Muscle layer of colon (tissue), 2 donors: Measurements from ENCODE around the gene SIM1.

Source experiments
- H3K27ac ChIP-seq: one replicate; pipeline ENCODE4 v1.7.0; 2013; ENCODE audit warnings: low read depth, mild to moderate bottlenecking, low read length, moderate library complexity
- H3K27me3 ChIP-seq, 2 donors: one replicate each; pipeline ENCODE4 v1.7.0; 2013; ENCODE audit warnings: low read length in 2 of 2, mild to moderate bottlenecking in 2 of 2; ENCODE audit not compliant: insufficient read depth in 2 of 2, control insufficient read depth in 1 of 2
- H3K36me3 ChIP-seq: one replicate; pipeline ENCODE4 v1.7.0; 2013; ENCODE audit warnings: mild to moderate bottlenecking, low read length; ENCODE audit not compliant: insufficient read depth
- H3K4me1 ChIP-seq: one replicate; pipeline ENCODE4 v1.7.0; 2013; ENCODE audit warnings: mild to moderate bottlenecking, low read length; ENCODE audit not compliant: insufficient read depth
- H3K4me3 ChIP-seq, 2 donors: one replicate each; pipeline ENCODE4 v1.7.0; 2013; ENCODE audit warnings: low read length in 2 of 2, low read depth in 1 of 2, mild to moderate bottlenecking in 1 of 2, moderate library complexity in 1 of 2
- H3K9ac ChIP-seq: one replicate; pipeline ENCODE4 v1.7.0; 2013; ENCODE audit warnings: low read length
- H3K9me3 ChIP-seq: one replicate; pipeline ENCODE4 v1.7.0; 2013; ENCODE audit warnings: mild to moderate bottlenecking, low read length
- donor health status: abdominal sarcoma.
- donor health status: Adenocarcinoma of cecum.

SIM1 gene

DNA sequence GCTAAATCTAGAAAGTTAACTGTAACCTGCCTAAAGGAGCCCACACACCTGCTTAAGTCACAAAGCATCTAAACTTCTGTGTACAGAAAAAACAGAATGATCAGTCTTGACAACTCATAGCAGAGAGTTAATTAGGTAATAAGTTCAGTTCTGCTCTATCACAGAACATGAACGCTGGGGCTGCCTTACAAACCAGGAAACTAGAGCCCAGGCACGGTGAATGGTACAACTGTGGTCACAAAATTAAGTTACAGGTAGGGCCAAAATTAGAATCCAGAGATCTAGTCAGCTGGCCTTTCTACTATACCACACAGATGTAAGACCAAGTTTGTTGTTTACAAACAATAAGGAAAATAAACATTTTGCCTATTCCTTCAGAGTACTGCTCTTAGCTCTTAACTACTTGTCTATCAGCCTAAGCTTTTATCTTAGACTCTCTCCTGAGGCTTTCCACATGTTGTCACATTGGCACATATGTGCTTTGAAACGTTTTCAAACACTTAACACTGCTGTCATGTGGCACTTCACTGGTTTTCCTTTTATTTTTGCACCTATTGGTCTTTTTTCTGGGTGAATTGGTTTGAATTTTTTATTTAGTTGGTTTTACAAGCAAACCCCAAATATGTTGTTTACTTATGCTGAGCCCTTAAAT is 75.7 kb downstream of the SIM1 start:
- no peak overlapping the region for H3K9ac ChIP-seq
- no peaks in the 10 kb centered on the region for H3K36me3 ChIP-seq
- no peak overlapping the region for H3K27ac ChIP-seq
- no peak overlapping the region for H3K4me3 ChIP-seq
- no peaks in the 10 kb centered on the region for H3K27me3 ChIP-seq
- no peaks in the 10 kb centered on the region for H3K4me1 ChIP-seq
- no peaks in the 10 kb centered on the region for H3K9me3 ChIP-seq

DNA sequence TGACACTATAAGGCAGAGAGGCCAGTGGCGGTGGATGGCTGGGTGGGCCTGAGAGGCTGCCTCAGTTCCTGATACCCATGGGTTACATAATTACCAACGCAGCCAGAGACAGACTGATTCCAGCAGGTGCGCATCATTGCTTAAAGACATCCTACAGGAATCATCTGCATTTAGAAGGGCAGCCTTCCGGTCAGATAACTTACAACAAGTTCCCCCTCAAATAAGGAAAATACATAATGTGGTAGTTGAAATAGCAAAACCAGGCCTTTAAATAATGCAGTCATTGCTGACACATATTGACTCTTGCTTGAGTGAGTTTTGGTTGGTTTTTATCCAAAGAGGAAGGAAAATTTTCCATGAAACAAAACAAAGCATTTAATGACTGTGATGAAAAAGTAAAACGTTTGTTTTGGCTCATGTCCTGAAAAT is 81.9 kb downstream of the SIM1 start:
- no peak overlapping the region for H3K9ac ChIP-seq
- H3K36me3 ChIP-seq = no peaks in the 10 kb centered on the region

DNA sequence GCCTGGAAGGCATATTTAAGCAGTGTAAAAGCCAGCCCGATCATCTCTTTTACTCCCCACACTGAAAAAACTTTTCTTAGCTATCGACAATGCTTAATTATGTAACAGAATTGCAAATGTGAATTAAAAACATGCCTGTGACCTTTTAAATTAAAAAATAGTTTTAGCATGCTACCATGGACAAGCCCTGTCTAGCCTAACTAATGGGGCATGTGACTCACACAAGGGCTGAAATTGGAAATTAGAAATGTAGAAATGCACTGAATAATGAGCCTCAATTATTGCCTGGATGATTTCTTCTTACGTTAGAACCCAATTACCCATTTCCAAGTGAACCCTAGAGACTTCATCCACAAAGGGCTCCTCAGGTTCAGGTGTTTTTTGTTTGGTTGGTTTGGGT is 82.7 kb downstream of the SIM1 start:
- H3K36me3 ChIP-seq = no peaks in the 10 kb centered on the region
- H3K27ac ChIP-seq = no peak overlapping the region
- H3K9me3 ChIP-seq = no peaks in the 10 kb centered on the region
- no peak overlapping the region for H3K9ac ChIP-seq
- no peaks in the 10 kb centered on the region for H3K4me1 ChIP-seq
- H3K4me3 ChIP-seq = no peak overlapping the region
- H3K27me3 ChIP-seq = no peaks in the 10 kb centered on the region

More for the DNA sequence above, 81.9 kb downstream of the SIM1 start:
- no peaks in the 10 kb centered on the region for H3K27me3 ChIP-seq
- no peaks in the 10 kb centered on the region for H3K9me3 ChIP-seq
- no peak overlapping the region for H3K4me3 ChIP-seq
- H3K4me1 ChIP-seq = no peaks in the 10 kb centered on the region
- no peak overlapping the region for H3K27ac ChIP-seq

DNA sequence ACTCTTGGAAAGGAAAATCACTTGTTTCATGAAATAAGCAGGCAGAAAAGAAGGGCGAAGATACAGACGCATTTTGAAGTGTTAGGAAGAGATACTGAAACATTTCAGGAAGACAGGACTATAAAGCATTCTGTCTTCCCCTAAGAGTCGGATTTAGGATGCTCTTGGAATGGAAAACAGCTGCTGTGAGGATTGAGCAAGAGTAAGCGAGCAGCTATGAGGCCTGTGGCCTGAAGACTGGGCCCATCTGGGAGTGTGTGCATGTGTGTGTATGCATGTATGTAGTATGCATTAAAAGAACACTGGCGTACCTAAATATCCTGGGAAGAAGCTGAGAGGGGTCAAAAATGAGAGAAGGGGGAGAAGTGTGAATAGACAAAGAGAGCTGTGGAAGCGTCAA is 83.6 kb downstream of the SIM1 start:
- no peak overlapping the region for H3K9ac ChIP-seq
- no peaks in the 10 kb centered on the region for H3K27me3 ChIP-seq
- H3K4me1 ChIP-seq = no peaks in the 10 kb centered on the region
- H3K4me3 ChIP-seq = no peak overlapping the region
- H3K9me3 ChIP-seq = no peaks in the 10 kb centered on the region
- no peak overlapping the region for H3K27ac ChIP-seq
- no peaks in the 10 kb centered on the region for H3K36me3 ChIP-seq

DNA sequence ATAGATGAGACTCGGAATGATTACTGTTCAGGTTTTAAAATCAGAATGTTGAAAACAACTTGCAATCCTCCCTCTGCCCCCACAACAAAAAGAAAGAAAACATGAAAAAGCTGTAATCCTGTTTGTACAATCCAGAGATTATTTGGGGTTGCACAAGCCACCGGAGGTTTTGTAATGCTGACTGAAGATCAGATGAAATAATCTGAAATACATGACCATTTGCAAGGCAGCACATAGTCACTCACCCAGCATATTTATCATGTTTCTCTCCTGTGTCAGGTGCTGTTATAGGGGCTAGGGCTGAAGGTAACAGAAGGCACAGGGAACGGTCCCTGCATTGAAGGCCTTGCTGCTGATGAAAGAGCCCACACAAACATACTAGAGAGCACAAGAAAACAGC is 85.3 kb downstream of the SIM1 start:
- Histone ChIP-seq H3K27me3 (no peaks in the 10 kb centered on the region), H3K36me3 (no peaks in the 10 kb centered on the region)

DNA sequence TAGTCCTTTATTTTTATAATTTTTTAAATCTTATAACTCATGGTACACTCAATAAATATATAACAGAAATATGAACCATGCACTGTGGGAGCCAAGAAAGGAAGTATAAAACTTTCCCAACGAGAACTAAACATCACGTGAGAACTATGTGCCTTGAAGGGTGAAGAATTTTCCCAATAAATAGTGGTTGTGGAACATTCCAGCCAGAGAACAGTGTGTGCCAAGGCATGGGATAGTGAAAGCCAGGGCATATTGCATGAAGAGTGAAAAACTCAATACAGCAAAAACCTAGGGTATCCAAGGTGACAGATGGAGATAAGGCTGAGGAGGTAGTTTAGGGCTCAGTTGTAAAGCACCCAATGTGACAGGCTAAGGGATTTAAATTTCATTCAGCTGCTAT is 86.1 kb downstream of the SIM1 start:
- no peaks in the 10 kb centered on the region for H3K27me3 ChIP-seq
- H3K4me3 ChIP-seq = no peak overlapping the region
- H3K27ac ChIP-seq = no peak overlapping the region
- no peaks in the 10 kb centered on the region for H3K9me3 ChIP-seq
- H3K36me3 ChIP-seq = no peaks in the 10 kb centered on the region
- H3K9ac ChIP-seq = no peak overlapping the region
- no peaks in the 10 kb centered on the region for H3K4me1 ChIP-seq

More for the DNA sequence above, 85.3 kb downstream of the SIM1 start:
- no peaks in the 10 kb centered on the region for H3K4me1 ChIP-seq
- H3K27ac ChIP-seq = no peak overlapping the region
- no peak overlapping the region for H3K4me3 ChIP-seq
- no peak overlapping the region for H3K9ac ChIP-seq
- no peaks in the 10 kb centered on the region for H3K9me3 ChIP-seq

DNA sequence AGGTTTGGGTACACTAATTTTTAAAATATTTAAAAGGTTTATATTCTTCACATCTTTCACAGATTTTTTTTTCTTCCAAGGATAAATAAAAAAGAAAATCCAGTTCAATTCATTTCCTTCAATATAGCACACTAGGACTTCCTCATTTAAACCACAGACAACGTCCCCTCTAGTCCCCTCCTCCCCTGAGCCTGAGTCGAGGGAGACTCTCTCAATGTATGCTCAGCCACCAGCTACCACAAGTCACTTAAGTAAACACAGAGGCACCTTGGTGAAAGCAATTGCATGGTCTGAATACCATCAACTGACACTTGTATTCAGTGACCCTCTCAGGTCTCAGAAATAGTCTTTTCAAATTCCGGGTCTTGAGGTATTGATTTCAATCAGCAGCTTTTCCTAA is 88.6 kb downstream of the SIM1 start:
- Histone ChIP-seq H3K36me3 (no peaks in the 10 kb centered on the region), H3K9ac (no peak overlapping the region), H3K4me1 (no peaks in the 10 kb centered on the region), H3K27me3 (no peaks in the 10 kb centered on the region), H3K4me3 (no peak overlapping the region), H3K9me3 (no peaks in the 10 kb centered on the region), H3K27ac (no peak overlapping the region)

DNA sequence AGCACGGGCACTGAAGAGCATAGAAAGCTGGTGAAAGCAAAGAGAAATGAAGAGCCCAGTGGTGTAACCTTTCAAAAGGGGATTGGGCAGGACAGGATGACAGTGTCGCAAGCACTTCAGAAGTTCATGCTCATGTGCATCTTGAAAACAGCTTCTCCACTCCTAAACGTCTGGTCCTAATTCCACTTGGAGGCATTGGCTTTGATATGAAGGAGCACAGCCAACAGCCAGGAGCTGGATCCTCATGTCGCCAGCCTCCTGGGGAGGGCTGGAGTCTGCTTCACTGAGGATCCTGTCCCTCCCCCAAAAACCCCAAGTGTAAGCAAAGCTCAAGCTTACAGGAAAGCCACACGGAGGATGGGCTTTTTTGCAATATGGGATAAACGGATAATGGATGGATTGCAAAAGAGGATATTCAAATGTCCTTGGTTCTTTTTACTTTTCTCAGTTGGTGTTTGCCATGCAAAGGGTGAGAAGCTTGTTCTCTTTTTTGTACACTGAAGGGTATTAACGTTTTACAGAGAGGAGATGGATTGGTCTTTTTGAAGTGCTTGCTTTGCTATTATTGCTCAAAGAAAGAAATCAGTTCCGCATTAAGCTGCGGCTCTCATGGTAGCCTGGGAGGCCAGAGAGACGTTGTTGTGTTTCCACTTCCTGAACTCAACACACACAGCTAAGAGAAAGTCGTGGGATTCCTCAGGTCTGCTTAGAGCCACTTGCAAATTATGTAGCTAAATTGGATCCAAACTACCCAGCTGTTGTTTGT is 92.2 kb downstream of the SIM1 start:
- Histone ChIP-seq H3K27ac (no peak overlapping the region), H3K36me3 (no peaks in the 10 kb centered on the region), H3K9me3 (no peaks in the 10 kb centered on the region), H3K27me3 (no peaks in the 10 kb centered on the region), H3K9ac (no peak overlapping the region), H3K4me1 (no peaks in the 10 kb centered on the region), H3K4me3 (no peak overlapping the region)

DNA sequence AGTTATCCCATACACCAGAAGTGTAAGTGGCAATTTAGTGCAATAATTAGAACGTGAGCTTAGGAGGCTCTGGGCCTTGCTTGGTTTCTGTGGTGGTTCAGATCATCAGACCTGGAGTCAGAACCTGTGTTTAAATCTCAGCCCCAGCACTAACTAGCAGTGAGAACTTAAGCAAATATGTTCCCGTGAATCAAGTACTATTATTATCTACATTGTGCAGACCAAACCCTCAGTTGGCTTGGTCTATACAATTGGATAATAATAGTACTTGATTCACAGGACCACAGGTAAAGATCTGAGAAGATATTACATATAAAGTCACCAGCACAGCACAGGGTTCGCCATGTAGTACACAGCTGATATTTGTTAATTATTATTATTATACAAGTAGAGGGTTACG is 93.1 kb downstream of the SIM1 start:
- H3K4me1 ChIP-seq = no peaks in the 10 kb centered on the region
- no peak overlapping the region for H3K27ac ChIP-seq
- H3K9me3 ChIP-seq = no peaks in the 10 kb centered on the region
- H3K4me3 ChIP-seq = no peak overlapping the region
- no peaks in the 10 kb centered on the region for H3K36me3 ChIP-seq
- no peaks in the 10 kb centered on the region for H3K27me3 ChIP-seq
- H3K9ac ChIP-seq = no peak overlapping the region

DNA sequence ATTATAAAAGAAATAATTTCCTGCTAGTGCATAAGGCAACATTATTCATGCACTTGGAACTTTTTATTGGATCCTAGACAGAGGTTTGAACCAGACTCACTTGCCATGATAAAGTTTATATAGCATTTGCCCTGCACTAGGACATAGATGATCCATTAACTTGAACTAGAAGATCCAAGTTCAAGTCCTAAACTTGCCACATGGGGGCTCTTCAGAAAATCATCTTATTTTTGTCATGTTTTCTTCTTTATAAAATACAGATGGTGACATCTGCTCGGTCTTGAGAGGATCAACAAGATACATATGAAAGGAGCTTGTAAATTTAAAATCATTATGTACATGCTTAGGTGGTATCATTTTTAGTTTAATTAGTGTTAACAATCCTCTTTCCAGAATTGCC is 94.5 kb downstream of the SIM1 start:
- Histone ChIP-seq H3K36me3 (no peaks in the 10 kb centered on the region), H3K4me3 (no peak overlapping the region), H3K9me3 (no peaks in the 10 kb centered on the region), H3K27ac (no peak overlapping the region), H3K27me3 (no peaks in the 10 kb centered on the region), H3K9ac (no peak overlapping the region), H3K4me1 (no peaks in the 10 kb centered on the region)

DNA sequence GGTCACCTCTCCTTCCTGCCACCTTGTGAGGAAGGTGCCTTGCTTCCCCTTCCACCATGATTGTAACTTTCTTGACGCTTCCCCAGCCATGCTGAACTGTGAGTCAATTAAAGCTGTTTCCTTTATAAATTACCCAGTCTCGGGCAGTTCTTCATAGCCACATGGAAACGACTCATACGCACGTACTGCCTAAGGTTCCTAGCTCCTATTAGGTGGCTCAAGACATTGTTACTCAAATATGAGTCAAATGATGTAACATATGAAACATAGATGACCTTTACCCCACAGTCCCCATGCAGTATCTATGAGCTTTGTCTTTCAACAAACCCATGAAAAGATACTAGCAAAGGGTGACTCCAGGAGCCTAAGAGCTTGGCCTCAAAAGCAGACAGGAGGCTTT is 98.3 kb downstream of the SIM1 start:
- no peak overlapping the region for H3K4me3 ChIP-seq
- no peaks in the 10 kb centered on the region for H3K4me1 ChIP-seq
- no peaks in the 10 kb centered on the region for H3K27me3 ChIP-seq
- no peak overlapping the region for H3K9ac ChIP-seq
- H3K9me3 ChIP-seq = no peaks in the 10 kb centered on the region
- no peak overlapping the region for H3K27ac ChIP-seq
- no peaks in the 10 kb centered on the region for H3K36me3 ChIP-seq

DNA sequence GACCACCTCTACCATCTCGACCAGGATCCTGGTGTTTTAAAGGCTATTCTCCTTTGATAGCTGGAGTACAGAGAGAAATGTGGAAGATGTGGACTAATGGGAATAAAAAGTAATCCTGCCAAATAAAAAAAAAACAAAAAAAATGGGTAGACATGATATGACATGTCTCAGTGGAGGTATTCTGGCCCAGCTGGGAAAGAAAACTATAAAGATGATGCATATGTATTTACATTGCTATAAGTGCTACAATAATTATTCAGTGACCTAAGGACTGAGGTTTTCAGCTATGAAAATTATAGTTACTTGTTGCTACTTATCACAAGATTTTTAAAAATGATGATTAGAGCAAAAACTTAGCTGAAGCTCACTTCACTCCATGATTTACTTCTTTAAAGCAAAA is 101.1 kb downstream of the SIM1 start:
- Histone ChIP-seq H3K27me3 (no peaks in the 10 kb centered on the region), H3K36me3 (no peaks in the 10 kb centered on the region), H3K9me3 (no peaks in the 10 kb centered on the region), H3K9ac (no peak overlapping the region), H3K27ac (no peak overlapping the region), H3K4me3 (no peak overlapping the region), H3K4me1 (no peaks in the 10 kb centered on the region)
